Endothelial cell of umbilical vein (primary cell): ENCODE data around the gene AGRP. TPM values are rescaled to one million over a fixed set of nuclear protein-coding genes. Genes with fewer than 3 reads are reported as not detected.

Experiments used
- BruUV-seq: library from RNA; stranded (reverse); fragments of 400-500 nt; replicated peaks from 2 replicates; lab custom pipeline; 2021; lab: Mats Ljungman, UMichigan
- CTCF ChIA-PET: fragments of 300-600, 350-600 bp; sonication (Branson Sonifier 250); formaldehyde crosslinking; loops from one replicate; lab custom pipeline; 2021; ENCODE audit warnings: antibody characterized with exemption, inconsistent platforms; lab: Charles Lee
- POLR2A ChIA-PET: fragments of 300-600, 350-600 bp; sonication (Branson Sonifier 250); formaldehyde crosslinking; loops from one replicate; lab custom pipeline; 2021; ENCODE audit warnings: antibody characterized with exemption, inconsistent platforms; lab: Charles Lee
- DNase-seq: peaks from one replicate; pipeline ENCODE4 v3.0.0-alpha.2; 2011; ENCODE audit warnings: low read depth, low spot score
- FAIRE-seq: peaks from 2 replicates; lab custom pipeline; 2011; peaks lifted over from hg19 to GRCh38; lab: Jason Lieb, UNC
- H2AFZ ChIP-seq: 2 replicates; pipeline ENCODE4 v1.6.0; 2012; ENCODE audit warnings: low read depth, low read length, control low read depth, inconsistent platforms
- H3K27ac ChIP-seq: 2 replicates; pipeline ENCODE4 v1.5.1; 2011; ENCODE audit warnings: low read depth, mild to moderate bottlenecking, control low read depth, low read length, moderate library complexity; ENCODE audit not compliant: insufficient read depth
- H3K27me3 ChIP-seq, 2 experiments: 2 replicates each; pipeline versions ENCODE4 v1.6.0 to v1.6.1; 2011; ENCODE audit warnings: low read length in 2 of 2, mixed read lengths in 1 of 2; ENCODE audit not compliant: control insufficient read depth in 2 of 2, insufficient read depth in 2 of 2
- H3K36me3 ChIP-seq, 2 experiments: 2 replicates in 1 of 2; 3 replicates in 1 of 2; pipeline ENCODE4 v1.5.1; 2011; ENCODE audit warnings: low read length in 2 of 2, mild to moderate bottlenecking in 1 of 2, moderate library complexity in 1 of 2; ENCODE audit not compliant: control insufficient read depth in 2 of 2, insufficient read depth in 2 of 2; ENCODE audit errors: extremely low read depth in 1 of 2
- H3K4me1 ChIP-seq: 3 replicates; pipeline ENCODE4 v1.5.1; 2011; ENCODE audit warnings: mild to moderate bottlenecking, low read length; ENCODE audit not compliant: control insufficient read depth, insufficient read depth; ENCODE audit errors: extremely low read depth
- H3K4me2 ChIP-seq: 2 replicates; pipeline ENCODE4 v1.6.1; 2011; ENCODE audit warnings: low read length, control low read depth, mixed read lengths; ENCODE audit not compliant: insufficient read depth
- H3K4me3 ChIP-seq, 3 experiments: fragments of 200-600 bp in 1 of 3; sonication (generic), shearing (Covaris generic) in 1 of 3; replicated peaks in 1 of 3; 2 replicates each; pipeline ENCODE4 v1.5.1; 2011 to 2016; ENCODE audit warnings: control low read depth in 3 of 3, low read length in 3 of 3, mild to moderate bottlenecking in 2 of 3, inconsistent platforms in 1 of 3, low read depth in 1 of 3, moderate library complexity in 1 of 3; ENCODE audit not compliant: insufficient read depth in 1 of 3
- H3K79me2 ChIP-seq: 2 replicates; pipeline ENCODE4 v1.6.0; 2012; ENCODE audit warnings: low read length, inconsistent platforms; ENCODE audit not compliant: control insufficient read depth, insufficient read depth
- H3K9ac ChIP-seq: replicated peaks from 2 replicates; pipeline ENCODE3; 2011; ENCODE audit warnings: low read length, control low read depth; ENCODE audit not compliant: insufficient read depth; ENCODE audit errors: extremely low read depth
- H3K9me1 ChIP-seq: replicated peaks from 3 replicates; pipeline ENCODE4 v1.6.0; 2011; ENCODE audit warnings: mild to moderate bottlenecking, low read length; ENCODE audit not compliant: control insufficient read depth, insufficient read depth; ENCODE audit errors: extremely low read depth
- H3K9me3 ChIP-seq: replicated peaks from 2 replicates; pipeline ENCODE4 v1.5.1; 2012; ENCODE audit warnings: low read length, inconsistent platforms; ENCODE audit not compliant: control insufficient read depth, insufficient read depth
- H4K20me1 ChIP-seq: replicated peaks from 2 replicates; pipeline ENCODE3; 2011; ENCODE audit warnings: mild to moderate bottlenecking, low read length; ENCODE audit not compliant: control insufficient read depth, insufficient read depth; ENCODE audit errors: extremely low read depth
- CTCF ChIP-seq, 2 donors: IDR thresholded peaks; 1 replicate in 1 of 2; 2 replicates in 1 of 2; pipeline ENCODE4 v1.5.1; 2011; ENCODE audit warnings: low read length in 2 of 2, mild to moderate bottlenecking in 2 of 2, moderate library complexity in 2 of 2, control low read depth in 1 of 2, inconsistent platforms in 1 of 2, low read depth in 1 of 2; ENCODE audit not compliant: insufficient read depth in 1 of 2; ENCODE audit errors: extremely low read depth in 1 of 2
- EZH2 ChIP-seq: IDR thresholded peaks from 2 replicates; pipeline ENCODE4 v1.6.1; 2012; ENCODE audit warnings: borderline replicate concordance, low read depth, mild to moderate bottlenecking, moderate library complexity, low read length, inconsistent platforms; ENCODE audit not compliant: severe bottlenecking
- FOS ChIP-seq: IDR thresholded peaks from 2 replicates; pipeline ENCODE4 v1.6.1; 2011; ENCODE audit warnings: mild to moderate bottlenecking, low read length, moderate library complexity, borderline replicate concordance; ENCODE audit not compliant: insufficient read depth
- GATA2 ChIP-seq: IDR thresholded peaks from 2 replicates; pipeline ENCODE4 v1.7.0; 2011; ENCODE audit warnings: low read depth, mild to moderate bottlenecking, moderate library complexity, mixed read lengths, low read length; ENCODE audit not compliant: insufficient read length, insufficient read depth
- JUN ChIP-seq: IDR thresholded peaks from 2 replicates; pipeline ENCODE4 v1.6.1; 2011; ENCODE audit warnings: borderline replicate concordance, low read depth; ENCODE audit not compliant: insufficient read length, insufficient read depth
- MAX ChIP-seq: IDR thresholded peaks from 2 replicates; pipeline ENCODE4 v1.6.1; 2011; ENCODE audit not compliant: insufficient read depth, insufficient read length
- MYC ChIP-seq: IDR thresholded peaks from one replicate; pipeline ENCODE4 v1.6.1; 2011; ENCODE audit warnings: mild to moderate bottlenecking, low read depth, low read length
- POLR2A ChIP-seq: IDR thresholded peaks from 2 replicates; pipeline ENCODE4 v1.6.1; 2012; ENCODE audit warnings: low read depth, mild to moderate bottlenecking, control low read depth, low read length
- POLR2AphosphoS5 ChIP-seq: IDR thresholded peaks from 2 replicates; pipeline ENCODE4 v1.6.1; 2012; ENCODE audit warnings: low read depth, mild to moderate bottlenecking, control low read depth, low read length, moderate library complexity; ENCODE audit not compliant: insufficient read depth
- dilution Hi-C: fragments of 300-500 bp; cut with MboI; formaldehyde crosslinking; loops from one replicate; pipeline ENCODE4 v1.15.0; 2019; ENCODE audit warnings: low sequenced_read_pairs; ENCODE audit not compliant: extremely low pct_ligation_motif_present
- intact Hi-C: fragments of 100-400 bp; cut with micrococcal nuclease; formaldehyde crosslinking; loops from one replicate; pipeline ENCODE4 v1.10.0; 2022
- polyA plus RNA-seq, 4 experiments: library from polyadenylated mRNA; depleted of rRNA in 3 of 4; stranded (reverse) in 3 of 4; unstranded in 1 of 4; fragments of >200 nt; gene quantifications; 2 replicates each; pipeline versions ENCODE4 v1.2.1 to v1.2.3, GENCODE V29; 2011 to 2012; ENCODE audit warnings: missing spikeins in 1 of 4
- total RNA-seq: library from RNA; stranded (reverse); gene quantifications from 2 replicates; pipeline ENCODE4 v1.2.3, GENCODE V29; 2021

Gene AGRP
- total and polyA plus RNA-seq, 2 donors (not counting 3 experiments of a cell fraction or from before 2014, with no cell fraction given), result not detected

GRCh38 chr16:67433131-67433719 lies 50.1 kb downstream of the AGRP start:
- POLR2A ChIA-PET, result interaction anchor here (0.6 to 0.7 kb wide), 3 partner anchors 11 to 28 kb away, joined by 3 to 5 read pairs (median 4); no protein-coding TSS in a partner anchor
- no TSS peak for BruUV-seq
- dilution Hi-C loops, result no loop called here

More at GRCh38 chr16:67433131-67433719, 50.1 kb downstream of the AGRP start:
- no peaks in the 10 kb centered on the region for H3K79me2 ChIP-seq
- intact Hi-C loops, result no loop called here
- H3K4me1 ChIP-seq, result peaks cover 8% of the 10 kb centered on the region
- CTCF ChIA-PET, result interaction anchor here (0.8 to 3.7 kb wide), 5 partner anchors 12 to 44 kb away, joined by 3 to 25 read pairs (median 6); no protein-coding TSS in a partner anchor
- no peaks in the 10 kb centered on the region for H4K20me1 ChIP-seq
- no peak overlapping the region for H3K4me3 ChIP-seq
- no peak overlapping the region for H3K27ac ChIP-seq
- H3K36me3 ChIP-seq, result peaks cover 0 to 8% of the 10 kb centered on the region in 2 experiments
- H3K9me3 ChIP-seq, result no peaks in the 10 kb centered on the region
- peaks cover 14 to 16% of the 10 kb centered on the region in 2 experiments for H3K27me3 ChIP-seq
- no peak overlapping the region for H3K9ac ChIP-seq
- no peak overlapping the region for H2AFZ ChIP-seq
- no peak overlapping the region for H3K4me2 ChIP-seq
- no peak for TF ChIP-seq FOS
- TF ChIP-seq MYC, result no peak
- TF ChIP-seq EZH2, result no peak
- TF ChIP-seq MAX, result no peak
- TF ChIP-seq CTCF (IDR thresholded peaks at IDR 0.05; ENCODE audit: extremely low read depth in 1 of 2, insufficient read depth in 1 of 2, low read depth in 1 of 2, low read length in 2 of 2), result no peak
- no peak for TF ChIP-seq JUN
- no peak for TF ChIP-seq GATA2
- no peak for TF ChIP-seq POLR2AphosphoS5
- no peak for TF ChIP-seq POLR2A
- H3K9me1 ChIP-seq, result no peaks in the 10 kb centered on the region
- no peak for DNase-seq
- FAIRE-seq, result no peak

Other genes starting within 250 kb of the AGRP start
- gene FHOD1, start 236.1 kb downstream of the AGRP start, total RNA-seq, result 104 and 124 TPM in 2 replicates
- gene FHOD1, start 236.1 kb downstream of the AGRP start, polyA plus RNA-seq, result 63.6 and 78.6 TPM in 2 replicates
- 2.8 and 4.2 TPM in 2 replicates for gene SLC9A5, start 234.6 kb downstream of the AGRP start, total RNA-seq
- gene SLC9A5, start 234.6 kb downstream of the AGRP start, polyA plus RNA-seq, result 2.7 and 3.2 TPM in 2 replicates
- 23.9 and 26.6 TPM in 2 replicates for gene PLEKHG4, start 204.0 kb downstream of the AGRP start, total RNA-seq
- gene PLEKHG4, start 204.0 kb downstream of the AGRP start, polyA plus RNA-seq, result 34.8 and 35.6 TPM in 2 replicates
- 0.16 and 0.44 TPM in 2 replicates for gene KCTD19, start 156.8 kb downstream of the AGRP start, total RNA-seq
- gene KCTD19, start 156.8 kb downstream of the AGRP start, polyA plus RNA-seq, result 0.10 and 0.21 TPM in 2 replicates
- gene LRRC36, start 156.7 kb downstream of the AGRP start, total RNA-seq, result 2.0 and 2.4 TPM in 2 replicates
- 0.30 and 0.37 TPM in 2 replicates for gene LRRC36, start 156.7 kb downstream of the AGRP start, polyA plus RNA-seq
- 1.3 and 2.0 TPM in 2 replicates for gene TPPP3, start 90.0 kb downstream of the AGRP start, total RNA-seq
- 0.33 and 0.91 TPM in 2 replicates for gene TPPP3, start 90.0 kb downstream of the AGRP start, polyA plus RNA-seq
- 12.9 and 14.4 TPM in 2 replicates for gene ZDHHC1, start 67.1 kb downstream of the AGRP start, total RNA-seq
- 11.4 and 14.1 TPM in 2 replicates for gene ZDHHC1, start 67.1 kb downstream of the AGRP start, polyA plus RNA-seq
- not detected in 2 replicates for gene HSD11B2, start 52.4 kb downstream of the AGRP start, total RNA-seq
- 0.10 and 0.16 TPM in 2 replicates for gene HSD11B2, start 52.4 kb downstream of the AGRP start, polyA plus RNA-seq
- gene ATP6V0D1, start 2.4 kb downstream of the AGRP start, total RNA-seq, result 77.1 and 82.8 TPM in 2 replicates
- 232 and 254 TPM in 2 replicates for gene ATP6V0D1, start 2.4 kb downstream of the AGRP start, polyA plus RNA-seq
- 137 and 144 TPM in 2 replicates for gene RIPOR1, start 45.3 kb upstream of the AGRP start, total RNA-seq
- 41.6 and 45.3 TPM in 2 replicates for gene RIPOR1, start 45.3 kb upstream of the AGRP start, polyA plus RNA-seq
- gene CTCF, start 79.0 kb upstream of the AGRP start, total RNA-seq, result 40.0 and 40.7 TPM in 2 replicates
- gene CTCF, start 79.0 kb upstream of the AGRP start, polyA plus RNA-seq, result 16.9 and 20.7 TPM in 2 replicates
- 2.2 and 2.7 TPM in 2 replicates for gene CARMIL2, start 161.6 kb upstream of the AGRP start, total RNA-seq
- gene CARMIL2, start 161.6 kb upstream of the AGRP start, polyA plus RNA-seq, result 0.65 and 0.95 TPM in 2 replicates
- 24.4 and 26.9 TPM in 2 replicates for gene ACD, start 176.7 kb upstream of the AGRP start, total RNA-seq
- 36.0 and 45.1 TPM in 2 replicates for gene ACD, start 176.7 kb upstream of the AGRP start, polyA plus RNA-seq
- gene PARD6A, start 177.4 kb upstream of the AGRP start, total RNA-seq, result 1.3 and 1.7 TPM in 2 replicates
- gene PARD6A, start 177.4 kb upstream of the AGRP start, polyA plus RNA-seq, result 2.9 and 4.3 TPM in 2 replicates
- 17.3 and 17.5 TPM in 2 replicates for gene ENKD1, start 183.2 kb upstream of the AGRP start, total RNA-seq
- 16.7 and 21.9 TPM in 2 replicates for gene ENKD1, start 183.2 kb upstream of the AGRP start, polyA plus RNA-seq
- gene C16orf86, start 183.3 kb upstream of the AGRP start, total RNA-seq, result 0.62 and 1.2 TPM in 2 replicates
- gene C16orf86, start 183.3 kb upstream of the AGRP start, polyA plus RNA-seq, result 0.80 and 0.98 TPM in 2 replicates
- gene GFOD2, start 235.8 kb upstream of the AGRP start, total RNA-seq, result 43.7 and 47.5 TPM in 2 replicates
- gene GFOD2, start 235.8 kb upstream of the AGRP start, polyA plus RNA-seq, result 36.7 and 38.1 TPM in 2 replicates